HUDEP-2 (cell line): ENCODE data around the gene USH2A.
"Not testable (repeated sequence)": the region's sequence is repeated elsewhere in the genome, so short reads cannot be mapped to it uniquely, and the experiment has no call there.

Experiments
- DNase-seq, 76 experiments: peaks; one replicate each; lab custom pipeline; 2025; ENCODE audit not compliant: unreplicated experiment in 76 of 76; lab: John Stamatoyannopoulos, UW

Gene USH2A

GRCh38 chr1:216055004-216055403 lies 368.2 kb downstream of the USH2A start:
- DNase-seq: no peak

DNA sequence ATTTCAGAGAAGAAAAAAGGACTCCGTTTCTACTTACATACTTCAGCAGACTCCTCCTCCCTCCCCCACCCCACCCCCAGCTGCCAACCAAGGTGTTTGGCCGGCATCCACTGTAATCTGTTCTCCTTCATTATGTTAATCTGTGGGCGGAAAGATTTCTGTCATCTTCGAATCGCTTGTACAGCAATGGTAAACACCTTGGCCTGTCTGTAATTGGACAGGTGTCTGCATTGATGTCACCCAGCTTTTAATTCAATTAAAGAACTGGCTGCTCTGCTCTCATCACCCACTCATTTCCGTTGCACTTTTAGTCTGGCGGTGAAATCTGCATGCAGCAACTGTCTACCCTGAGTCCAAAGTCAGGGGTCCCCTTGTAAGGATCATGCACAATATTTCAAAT lies 368.6 kb downstream of the USH2A start:
- no peak for DNase-seq

DNA sequence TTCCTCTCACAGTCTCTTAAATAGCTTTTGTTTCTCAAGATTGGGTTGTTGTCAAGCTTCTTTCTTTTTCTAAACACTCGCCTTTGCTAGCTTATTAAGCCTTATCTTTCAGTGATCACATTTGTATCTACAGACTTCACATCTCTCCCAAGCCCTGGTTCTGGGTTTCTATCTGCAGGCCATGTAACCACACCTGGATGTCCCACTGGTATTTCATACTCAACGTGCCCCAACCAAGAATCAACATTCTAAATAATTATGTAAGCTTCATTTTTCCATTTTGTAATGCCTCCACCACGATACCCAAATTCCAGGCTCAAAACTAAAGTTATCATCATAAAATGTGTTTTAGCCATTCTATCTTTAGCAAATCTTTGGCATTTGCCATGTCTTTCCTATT lies 372.2 kb downstream of the USH2A start:
- no peak for DNase-seq

- DNase-seq: no peak
These were observed 373.4 kb downstream of the USH2A start for GRCh38 chr1:216049741-216050430.

DNA sequence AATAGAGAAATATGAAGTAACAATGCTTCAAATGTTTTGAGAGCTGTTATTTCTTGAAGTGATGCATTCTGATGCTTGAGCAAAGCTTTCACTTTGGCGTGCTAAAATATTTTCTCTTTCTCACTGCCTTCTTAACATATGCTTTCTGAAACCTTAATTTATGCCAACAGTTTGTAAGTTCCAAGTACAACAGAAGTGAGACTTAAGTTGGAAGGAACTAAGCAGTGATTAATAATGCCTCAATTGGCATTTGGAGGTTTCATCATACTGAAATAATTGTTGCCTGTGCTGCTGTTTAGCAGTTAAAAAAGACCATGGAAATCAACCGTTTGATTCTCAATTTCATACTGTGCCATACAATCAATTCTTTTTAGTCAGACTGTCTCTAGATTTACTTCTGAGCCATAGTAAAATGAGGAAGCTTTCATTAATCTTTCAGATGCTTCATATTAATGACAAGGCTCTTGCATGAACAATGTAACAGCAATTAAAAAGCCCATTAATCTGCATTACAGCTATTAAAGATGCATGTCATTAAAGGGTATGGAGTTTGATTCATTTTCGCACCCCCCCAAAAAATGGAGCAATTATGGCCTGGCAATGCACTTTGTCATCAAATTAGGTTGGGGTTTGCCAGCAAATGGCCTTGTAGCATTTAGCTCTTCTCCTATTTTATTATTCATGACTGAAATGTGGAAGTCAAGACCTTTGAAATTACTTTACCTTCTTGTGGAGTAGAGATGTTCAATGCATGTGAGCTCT lies 375.3 kb downstream of the USH2A start:
- no peak for DNase-seq

DNA sequence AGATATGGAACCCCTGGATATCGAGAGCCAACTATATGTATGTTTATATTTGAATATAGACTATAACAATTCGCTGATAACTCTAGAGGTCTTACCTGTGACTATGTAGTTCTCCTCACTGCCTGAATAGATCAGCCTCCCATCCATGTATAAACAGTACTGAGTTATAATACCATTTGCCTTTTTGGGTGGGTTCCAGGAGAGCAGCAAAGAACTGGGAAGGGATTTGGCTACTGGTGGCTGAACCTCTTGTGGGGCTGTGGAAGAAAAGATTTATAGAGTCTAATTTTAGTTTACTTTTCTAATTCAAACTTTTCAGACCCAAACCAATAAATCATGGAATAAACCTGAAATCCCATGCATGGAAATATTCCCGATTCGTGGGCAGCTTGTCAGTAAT lies 376.9 kb downstream of the USH2A start:
- DNase-seq: no peak

GRCh38 chr1:216045400-216045799 lies 377.8 kb downstream of the USH2A start:
- no peak for DNase-seq

- no peak for DNase-seq
These were observed 378.7 kb downstream of the USH2A start for GRCh38 chr1:216044538-216044937.

GRCh38 chr1:216034506-216034905 lies 388.7 kb downstream of the USH2A start:
- DNase-seq: peak in 1 of 76 experiments; percentile 5

DNA sequence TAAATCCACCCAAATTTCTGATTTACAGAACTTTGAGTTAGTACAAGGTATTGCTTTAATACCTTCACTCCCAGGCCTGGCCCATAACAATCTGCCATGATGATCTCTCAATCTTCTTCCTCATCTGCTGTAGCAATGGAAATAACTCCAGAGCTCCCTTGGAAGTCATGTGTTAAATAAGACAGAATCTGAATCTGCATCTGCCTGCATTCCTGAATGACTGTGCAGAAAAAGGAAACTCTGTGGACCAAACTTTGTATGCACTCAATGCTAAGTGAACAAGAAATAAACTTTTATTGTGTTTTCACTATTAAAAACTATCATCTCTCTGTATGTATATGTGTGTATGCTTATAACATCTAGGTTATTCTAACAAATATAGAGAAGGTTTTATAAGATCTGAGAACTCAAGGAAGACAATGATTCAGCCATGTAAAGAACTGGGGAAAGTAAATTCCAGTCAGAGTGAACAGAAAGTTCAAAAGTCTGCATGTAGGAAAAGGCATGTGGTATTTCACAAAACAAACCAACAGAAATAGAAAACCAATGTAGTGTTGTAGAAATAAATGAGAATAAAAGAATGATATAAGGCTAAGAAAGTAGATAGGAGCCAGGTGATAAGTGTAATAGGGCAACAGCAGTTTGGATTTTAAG lies 390.2 kb downstream of the USH2A start:
- DNase-seq: no peak

DNA sequence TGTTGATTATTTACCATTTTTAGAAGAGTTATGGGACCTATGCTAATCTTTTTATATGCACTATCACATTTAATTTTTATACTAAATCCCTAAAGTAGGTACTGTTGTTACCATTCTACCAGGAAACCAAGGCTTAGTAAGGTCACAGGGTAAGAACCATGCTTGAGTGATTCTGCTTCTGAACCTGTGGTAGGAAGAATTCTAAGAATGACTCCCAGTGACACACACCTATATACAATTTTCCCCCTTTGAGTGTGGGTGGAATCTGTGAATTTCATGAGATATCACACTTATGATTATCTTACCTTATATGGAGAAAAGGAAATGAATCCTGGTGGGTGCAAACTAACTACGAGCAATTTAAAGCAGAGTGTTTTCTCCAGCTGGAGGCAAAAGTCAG lies 391.0 kb downstream of the USH2A start:
- DNase-seq: no peak

DNA sequence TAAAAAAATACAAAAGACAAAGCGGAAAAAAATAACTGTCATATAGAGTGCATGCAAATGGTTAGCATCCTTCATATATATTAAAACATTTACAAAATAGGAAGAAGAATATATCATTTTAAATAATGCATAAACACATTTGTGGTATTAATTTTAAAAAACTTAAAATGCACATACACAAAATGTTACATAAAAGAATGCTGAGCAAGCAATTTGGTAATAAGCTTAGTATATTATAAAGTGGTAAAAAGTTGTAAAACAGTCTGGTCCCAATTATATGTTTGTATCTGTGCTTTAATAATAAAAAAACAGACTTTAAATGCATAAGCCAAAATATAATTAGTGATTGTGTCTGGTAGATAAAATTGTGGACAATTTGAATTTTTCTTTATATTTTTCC lies 394.6 kb downstream of the USH2A start:
- no peak for DNase-seq

DNA sequence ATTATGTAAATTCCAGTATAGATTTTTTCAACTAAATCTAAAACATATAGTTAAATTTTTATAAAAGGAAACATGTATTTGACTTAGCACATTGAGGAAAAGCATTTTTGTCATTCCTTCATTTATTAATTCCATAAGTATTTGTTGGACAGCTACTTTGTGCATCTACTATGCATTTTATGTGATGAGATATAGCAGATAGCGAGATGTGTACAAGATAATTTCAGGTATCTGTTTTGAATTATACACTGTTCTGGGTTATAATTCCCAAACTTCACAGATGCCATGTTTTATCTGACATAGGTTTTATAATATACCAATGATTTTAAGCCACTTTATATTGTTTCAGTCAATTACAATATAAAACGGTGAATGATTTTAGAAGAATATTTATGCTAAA lies 398.7 kb downstream of the USH2A start:
- no peak for DNase-seq

DNA sequence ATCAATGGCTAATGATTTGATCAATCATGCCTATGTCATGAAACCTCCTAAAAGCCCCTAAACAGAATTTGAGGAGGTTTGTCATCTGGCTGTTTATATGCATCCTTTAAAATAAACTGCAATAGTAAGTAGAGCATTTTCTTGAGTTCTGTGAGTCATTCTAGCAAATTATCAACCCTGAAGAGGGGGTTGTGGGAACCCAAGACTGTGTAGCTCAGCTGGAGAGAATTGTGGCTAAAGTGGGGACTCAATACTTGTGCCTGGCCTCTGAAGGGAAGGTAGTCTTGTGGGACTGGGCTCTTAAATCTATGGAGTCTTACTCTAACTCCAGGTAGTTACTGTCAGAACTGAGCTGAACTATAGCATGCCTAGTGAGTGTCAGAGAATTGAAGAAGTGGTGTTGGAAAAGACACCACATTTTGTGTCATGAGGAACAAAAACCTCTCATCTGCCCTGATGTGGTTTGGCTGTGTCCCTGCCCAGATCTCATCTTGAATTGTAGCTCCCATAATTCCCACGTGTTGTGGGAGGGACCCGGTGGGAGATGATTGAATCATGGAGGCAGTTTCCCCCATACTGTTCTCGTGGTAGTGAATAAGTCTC lies 402.4 kb downstream of the USH2A start:
- no peak for DNase-seq

DNA sequence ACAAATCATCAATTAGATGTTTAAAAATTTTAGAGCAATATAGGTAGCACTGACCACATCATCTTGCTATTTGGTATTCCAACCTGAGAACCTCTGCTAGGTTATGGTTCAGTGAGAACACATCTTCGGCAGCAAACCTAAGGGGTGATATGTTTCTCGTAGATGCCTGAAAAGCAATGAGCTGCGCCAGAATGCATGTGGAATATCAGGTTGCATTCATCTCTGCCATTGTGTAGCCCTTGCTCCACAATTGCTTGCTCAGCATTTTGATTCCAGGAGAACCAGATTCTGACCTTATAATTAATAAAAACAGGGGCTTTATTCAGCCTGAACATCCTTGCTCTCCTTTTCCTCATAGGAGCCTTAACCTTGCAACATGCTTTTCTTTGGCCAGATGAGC lies 408.1 kb downstream of the USH2A start:
- no peak for DNase-seq

- DNase-seq: no peak
These were observed 409.2 kb downstream of the USH2A start for GRCh38 chr1:216014086-216014485.

DNA sequence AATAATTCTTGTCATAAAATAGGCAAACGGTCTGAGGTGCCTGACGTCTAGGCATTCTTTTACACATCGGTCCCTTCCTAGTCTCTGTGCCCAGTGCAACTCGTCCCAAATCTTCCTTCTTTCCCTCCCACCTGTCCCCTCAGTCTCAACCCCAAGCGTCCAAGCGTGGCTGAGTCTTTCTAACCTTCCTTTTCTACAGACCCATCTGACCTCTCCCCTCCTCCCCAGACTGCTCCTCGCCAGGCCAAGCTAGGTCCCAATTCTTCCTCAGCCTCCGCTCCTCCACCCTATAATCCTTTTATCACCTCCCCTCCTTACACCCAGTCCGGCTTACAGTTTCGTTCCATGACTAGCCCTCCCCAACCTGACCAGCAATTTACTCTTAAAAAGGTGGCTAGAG lies 413.8 kb downstream of the USH2A start:
- not testable (repeated sequence) for DNase-seq

DNA sequence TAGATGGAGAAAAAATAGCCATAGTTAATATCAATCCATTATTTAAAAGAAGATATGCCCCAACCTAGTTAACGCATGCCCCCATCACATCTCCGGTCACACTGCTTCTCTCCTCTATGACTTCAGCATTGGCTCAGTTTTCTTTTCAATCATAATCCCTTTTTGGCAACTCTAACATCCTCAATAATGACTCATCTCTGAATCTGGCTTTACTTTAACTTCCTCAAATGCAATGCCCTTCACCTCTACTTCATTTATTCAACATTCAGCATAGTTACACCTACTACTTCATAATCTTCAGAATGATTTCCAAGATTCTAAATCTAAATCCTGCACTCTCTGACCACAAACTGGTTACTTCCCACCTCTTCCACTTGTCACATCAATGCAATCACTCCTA lies 417.3 kb downstream of the USH2A start:
- no peak for DNase-seq

GRCh38 chr1:215992620-215993019 lies 430.6 kb downstream of the USH2A start:
- DNase-seq: peak in 6 of 76 experiments; percentile 3 to 18 (median 10)

DNA sequence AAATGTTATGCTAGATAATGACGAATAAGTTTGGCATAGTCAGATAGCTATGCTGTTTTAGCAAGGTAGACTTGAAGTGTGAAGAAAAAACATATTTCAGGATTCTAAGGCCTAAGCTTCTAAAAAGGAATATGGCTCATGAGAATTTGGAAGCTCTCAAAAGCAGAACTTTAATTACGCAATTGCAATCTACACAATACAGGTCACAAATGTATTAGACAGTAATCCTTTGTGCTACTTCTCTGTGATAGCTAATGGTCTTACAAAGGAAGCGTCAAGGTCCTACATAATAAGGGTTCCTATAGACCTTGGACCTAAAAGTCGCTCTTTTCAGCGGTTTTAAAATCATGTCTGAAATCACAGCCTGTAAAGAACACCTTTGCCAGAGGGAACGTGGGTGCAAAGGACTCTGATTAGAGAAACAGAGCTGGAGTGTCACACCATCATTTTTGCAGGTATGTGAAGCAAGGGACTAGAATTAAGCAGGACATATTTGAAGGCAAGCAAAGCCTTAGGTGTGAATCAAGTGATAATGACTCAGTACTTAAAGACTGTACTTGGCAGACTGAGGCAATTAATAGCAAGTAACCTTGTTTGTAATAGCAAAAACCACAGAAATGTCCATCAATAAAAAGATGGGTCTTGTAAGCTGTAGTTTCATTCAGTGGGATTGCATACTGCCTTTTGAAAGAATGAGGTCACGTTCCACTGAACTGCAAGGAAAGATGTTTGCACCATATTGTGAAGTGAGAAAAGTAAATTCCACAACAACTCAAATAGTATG lies 436.0 kb downstream of the USH2A start:
- DNase-seq: no peak

DNA sequence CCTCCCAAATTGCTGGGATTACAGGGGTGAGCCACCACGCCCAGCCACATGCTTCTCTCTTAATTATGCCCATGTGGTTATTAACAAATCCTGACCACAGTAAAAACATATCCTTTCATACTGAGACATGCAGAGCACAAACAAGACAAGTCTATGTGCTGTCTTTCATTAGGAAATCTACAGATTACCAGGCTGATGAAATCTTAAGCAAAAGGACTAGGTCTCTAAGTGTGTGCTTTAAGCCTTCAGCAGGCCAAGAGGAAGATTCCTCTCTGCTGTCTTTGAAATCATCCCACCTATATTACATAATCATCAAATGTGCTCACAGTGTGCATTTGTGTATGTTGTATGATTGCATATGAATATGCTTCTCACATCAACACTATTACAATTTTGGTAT lies 436.8 kb downstream of the USH2A start:
- DNase-seq: no peak
